HG02840 (cell line): Measurements from ENCODE around the gene CTSL.
"Not testable (repeated sequence)": the region's sequence is repeated elsewhere in the genome, so short reads cannot be mapped to it uniquely, and the experiment has no call there.

Experiments used
- ATAC-seq: cut with Tn5 transposase; IDR thresholded peaks from one replicate; pipeline ENCODE4 v1.9.1; 2021; ENCODE audit warnings: mild to moderate bottlenecking, moderate library complexity, moderate number of reproducible peaks; ENCODE audit not compliant: unreplicated experiment, low FRiP score

Gene CTSL

GRCh38 chr9:87718231-87718630 lies 7.7 kb upstream of the CTSL start:
- no peak for ATAC-seq

GRCh38 chr9:87718852-87719612 lies 6.9 kb upstream of the CTSL start:
- ATAC-seq: no peak

GRCh38 chr9:87720173-87720572 lies 5.7 kb upstream of the CTSL start:
- ATAC-seq: no peak

GRCh38 chr9:87722393-87723088 lies 3.4 kb upstream of the CTSL start:
- ATAC-seq: no peak

GRCh38 chr9:87725356-87725899 lies 491 bp upstream of the CTSL start:
- ATAC-seq: no peak

GRCh38 chr9:87729246-87729645 lies 3.3 kb downstream of the CTSL start:
- no peak for ATAC-seq

- ATAC-seq: no peak
These were observed 5.4 kb downstream of the CTSL start for GRCh38 chr9:87731321-87731720.

DNA sequence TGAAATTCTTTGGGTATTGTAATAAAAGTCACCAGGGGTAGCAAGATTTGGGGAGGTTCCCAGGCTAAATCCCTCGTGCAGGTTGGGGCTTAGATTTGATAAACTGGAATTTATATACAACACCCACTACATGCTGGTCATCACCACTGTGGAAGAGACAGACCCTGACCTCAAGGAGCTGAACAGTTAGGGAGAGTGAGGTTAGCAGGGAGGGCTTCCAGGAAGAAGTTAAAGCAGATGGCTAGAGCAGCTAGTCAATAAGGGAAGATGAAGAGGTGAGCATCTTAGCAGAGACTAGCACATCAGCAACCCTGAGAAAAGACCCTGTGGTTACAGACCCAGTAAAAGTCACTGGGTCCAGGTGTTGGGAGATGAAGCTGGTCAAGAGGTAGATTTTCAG lies 6.4 kb downstream of the CTSL start:
- no peak for ATAC-seq

GRCh38 chr9:87732756-87733155 lies 6.8 kb downstream of the CTSL start:
- no peak for ATAC-seq

GRCh38 chr9:87733273-87734052 lies 7.5 kb downstream of the CTSL start:
- no peak for ATAC-seq

- no peak for ATAC-seq
These were observed 8.2 kb downstream of the CTSL start for GRCh38 chr9:87734106-87734505.

DNA sequence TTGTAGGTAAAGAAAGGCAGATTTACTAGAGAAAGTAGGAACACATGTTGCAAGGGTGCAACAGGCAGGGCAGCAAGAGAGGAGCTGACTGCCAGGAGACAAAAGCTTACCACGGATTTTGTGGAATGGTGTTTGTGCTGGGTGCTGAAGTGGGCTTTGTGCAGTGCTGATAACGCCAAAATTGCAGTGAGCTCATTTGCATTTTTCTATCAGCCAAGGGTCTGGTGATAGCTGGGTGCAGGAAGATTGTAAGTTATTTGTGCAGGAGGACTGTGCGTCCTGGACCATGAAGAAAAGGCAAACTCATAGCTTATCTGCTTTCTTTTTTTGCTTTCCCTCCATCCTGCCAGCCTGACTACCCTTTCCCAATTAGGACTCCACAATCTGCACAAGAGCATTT lies 13.6 kb downstream of the CTSL start:
- no peak for ATAC-seq

- ATAC-seq: no peak
These were observed 14.3 kb downstream of the CTSL start for GRCh38 chr9:87740209-87740608.

DNA sequence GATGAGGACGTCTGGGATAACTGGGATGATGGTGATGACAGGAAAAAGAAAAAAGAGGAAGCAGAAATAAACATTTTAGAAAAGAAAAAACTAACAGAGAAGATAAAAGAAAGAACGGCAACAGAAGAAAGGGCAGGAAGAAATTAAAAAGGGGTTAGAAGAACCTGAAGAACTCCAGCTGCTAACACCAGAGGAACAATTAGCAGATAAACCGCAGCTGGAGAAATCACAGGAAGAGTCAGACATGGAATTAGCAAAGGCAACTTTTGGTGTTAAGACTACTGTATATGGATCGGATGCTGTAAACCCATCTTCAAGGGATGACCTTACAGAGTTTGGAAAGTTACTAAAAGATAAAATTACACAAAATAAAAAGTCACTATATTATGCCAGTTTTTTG lies 15.4 kb downstream of the CTSL start:
- no peak for ATAC-seq

- no peak for ATAC-seq
These were observed 16.0 kb downstream of the CTSL start for GRCh38 chr9:87741891-87742290.

DNA sequence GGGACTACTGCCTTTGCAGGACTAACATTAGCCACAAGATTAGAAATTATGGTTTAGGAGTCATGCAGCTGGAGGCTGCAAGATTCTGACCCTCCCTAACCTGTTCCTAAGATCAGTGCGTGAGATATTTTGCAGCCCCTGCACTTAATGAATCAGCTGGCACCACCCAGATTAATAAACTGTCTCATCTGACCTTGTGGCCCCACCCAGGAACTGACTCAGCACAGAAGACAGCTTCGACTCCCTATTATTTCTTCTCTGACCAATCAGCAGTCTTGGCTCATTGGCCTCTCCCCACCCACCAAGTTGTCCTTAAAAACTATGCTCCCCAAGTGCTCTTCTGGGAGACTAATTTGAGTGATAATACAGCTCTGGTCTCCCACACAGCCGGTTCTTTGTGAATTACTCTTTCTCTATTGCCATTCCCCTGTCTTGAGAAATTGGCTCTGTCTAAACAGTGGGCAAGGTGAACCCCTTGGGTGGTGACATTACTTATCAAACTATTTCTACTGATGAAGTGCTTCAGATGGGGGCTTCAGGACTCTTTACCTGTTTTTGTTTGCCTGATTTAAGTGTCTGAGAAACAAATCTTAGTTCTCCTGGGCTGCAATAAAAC lies 17.0 kb downstream of the CTSL start:
- ATAC-seq: no peak

DNA sequence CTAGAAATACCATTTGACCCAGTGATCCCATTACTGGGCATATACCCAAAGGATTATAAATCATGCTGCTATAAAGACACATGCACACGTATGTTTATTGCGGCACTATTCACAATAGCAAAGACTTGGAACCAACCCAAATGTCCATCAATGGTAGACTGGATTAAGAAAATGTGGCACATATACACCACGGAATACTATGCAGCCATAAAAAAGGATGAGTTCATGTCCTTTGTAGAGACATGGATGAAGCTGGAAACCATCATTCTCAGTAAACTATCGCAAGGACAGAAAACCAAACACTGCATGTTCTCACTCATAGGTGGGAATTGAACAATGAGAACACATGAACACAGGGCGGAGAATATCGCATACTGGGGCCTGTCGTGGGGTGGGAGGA lies 18.3 kb downstream of the CTSL start:
- ATAC-seq: not testable (repeated sequence)

DNA sequence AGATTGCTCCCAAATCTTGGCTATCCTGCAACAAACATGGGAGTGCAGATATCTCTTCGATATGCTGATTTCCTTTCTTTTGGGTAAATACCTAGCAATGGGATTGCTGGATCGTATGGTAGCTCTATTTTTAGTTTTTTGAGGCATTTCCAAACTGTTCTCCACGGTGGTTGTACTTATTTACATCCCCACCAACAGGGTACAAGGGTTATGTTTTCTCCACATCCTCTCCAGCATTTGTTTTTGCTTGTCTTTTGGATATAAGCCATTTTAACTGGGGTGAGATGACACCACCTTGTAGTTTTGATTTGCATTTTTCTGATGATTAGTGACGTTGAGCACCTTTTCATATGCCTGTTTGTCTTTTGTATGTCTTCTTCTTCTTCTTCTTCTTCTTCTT lies 20.3 kb downstream of the CTSL start:
- ATAC-seq: no peak

- ATAC-seq: no peak
These were observed 23.0 kb downstream of the CTSL start for GRCh38 chr9:87748881-87749280.

- no peak for ATAC-seq
These were observed 23.6 kb downstream of the CTSL start for GRCh38 chr9:87749335-87750035.
